Ishikawa (cell line): ENCODE data around the gene FCHO1.

Source experiments
- CEBPB ChIP-seq: IDR thresholded peaks from 2 replicates; pipeline ENCODE4 v1.6.1; 2012
- CREB1 ChIP-seq: IDR thresholded peaks from 2 replicates; pipeline ENCODE4 v1.6.1; 2012; ENCODE audit warnings: low read depth
- EGR1 ChIP-seq: IDR thresholded peaks from 2 replicates; pipeline ENCODE4 v1.6.1; 2012
- FOXM1 ChIP-seq: IDR thresholded peaks from 2 replicates; pipeline ENCODE4 v1.6.1; 2012; ENCODE audit warnings: low read depth, borderline replicate concordance
- RAD21 ChIP-seq: IDR thresholded peaks from 2 replicates; pipeline ENCODE4 v1.6.1; 2012; ENCODE audit warnings: low read depth
- YY1 ChIP-seq: IDR thresholded peaks from 2 replicates; pipeline ENCODE4 v1.6.1; 2012; ENCODE audit warnings: low read depth

GRCh38 chr19:17803264-17803896 lies 52.1 kb downstream of the FCHO1 start:
- TF ChIP-seq CEBPB = no peak
- no peak for TF ChIP-seq YY1
- TF ChIP-seq FOXM1 = no peak
- TF ChIP-seq CREB1 = no peak
- TF ChIP-seq RAD21 = no peak
- TF ChIP-seq EGR1 = no peak
